Stimulated activated CD4-positive, alpha-beta T cell treated with anti-CD3 and anti-CD28 coated beads, TNF-alpha, amount 100 ng/mL, for 24 hours (primary cell): ENCODE data around the gene NPAP1.
"Not testable (repeated sequence)": the region's sequence is repeated elsewhere in the genome, so short reads cannot be mapped to it uniquely, and the experiment has no call there.

Experiments used
- DNase-seq, 3 experiments: peaks; one replicate each; pipeline ENCODE4 v3.0.0-alpha.2; 2020; ENCODE audit warnings: low read depth in 3 of 3

The NPAP1 gene, protein sequence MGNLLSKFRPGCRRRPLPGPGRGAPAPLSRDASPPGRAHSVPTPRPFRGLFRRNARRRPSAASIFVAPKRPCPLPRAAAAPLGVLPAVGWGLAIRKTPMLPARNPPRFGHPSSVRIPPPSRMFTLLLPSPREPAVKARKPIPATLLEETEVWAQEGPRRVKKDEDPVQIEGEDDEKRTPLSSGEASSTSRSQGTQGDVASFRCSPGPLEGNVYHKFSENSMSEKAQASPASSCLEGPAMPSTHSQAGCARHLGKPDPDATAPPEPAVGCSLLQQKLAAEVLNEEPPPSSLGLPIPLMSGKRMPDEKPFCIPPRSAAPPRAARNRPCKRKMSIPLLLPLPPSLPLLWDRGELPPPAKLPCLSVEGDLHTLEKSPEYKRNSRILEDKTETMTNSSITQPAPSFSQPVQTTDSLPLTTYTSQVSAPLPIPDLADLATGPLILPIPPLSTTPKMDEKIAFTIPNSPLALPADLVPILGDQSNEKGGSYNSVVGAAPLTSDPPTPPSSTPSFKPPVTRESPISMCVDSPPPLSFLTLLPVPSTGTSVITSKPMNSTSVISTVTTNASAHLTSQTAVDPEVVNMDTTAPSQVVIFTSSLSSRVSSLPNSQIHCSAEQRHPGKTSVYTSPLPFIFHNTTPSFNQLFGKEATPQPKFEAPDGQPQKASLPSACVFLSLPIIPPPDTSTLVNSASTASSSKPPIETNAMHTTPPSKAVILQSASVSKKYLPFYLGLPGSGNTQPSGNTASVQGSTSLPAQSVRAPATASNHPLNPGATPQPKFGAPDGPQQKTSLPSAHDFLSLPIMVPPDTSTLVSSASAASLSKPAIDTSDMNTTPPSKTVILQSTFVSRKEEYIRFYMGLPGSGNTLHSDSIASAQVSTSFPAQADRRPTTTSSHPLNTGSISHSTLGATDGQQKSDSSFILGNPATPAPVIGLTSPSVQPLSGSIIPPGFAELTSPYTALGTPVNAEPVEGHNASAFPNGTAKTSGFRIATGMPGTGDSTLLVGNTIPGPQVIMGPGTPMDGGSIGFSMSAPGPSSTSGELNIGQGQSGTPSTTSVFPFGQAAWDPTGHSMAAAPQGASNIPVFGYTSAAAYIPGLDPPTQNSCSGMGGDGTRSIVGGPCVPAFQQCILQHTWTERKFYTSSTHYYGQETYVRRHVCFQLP

DNA sequence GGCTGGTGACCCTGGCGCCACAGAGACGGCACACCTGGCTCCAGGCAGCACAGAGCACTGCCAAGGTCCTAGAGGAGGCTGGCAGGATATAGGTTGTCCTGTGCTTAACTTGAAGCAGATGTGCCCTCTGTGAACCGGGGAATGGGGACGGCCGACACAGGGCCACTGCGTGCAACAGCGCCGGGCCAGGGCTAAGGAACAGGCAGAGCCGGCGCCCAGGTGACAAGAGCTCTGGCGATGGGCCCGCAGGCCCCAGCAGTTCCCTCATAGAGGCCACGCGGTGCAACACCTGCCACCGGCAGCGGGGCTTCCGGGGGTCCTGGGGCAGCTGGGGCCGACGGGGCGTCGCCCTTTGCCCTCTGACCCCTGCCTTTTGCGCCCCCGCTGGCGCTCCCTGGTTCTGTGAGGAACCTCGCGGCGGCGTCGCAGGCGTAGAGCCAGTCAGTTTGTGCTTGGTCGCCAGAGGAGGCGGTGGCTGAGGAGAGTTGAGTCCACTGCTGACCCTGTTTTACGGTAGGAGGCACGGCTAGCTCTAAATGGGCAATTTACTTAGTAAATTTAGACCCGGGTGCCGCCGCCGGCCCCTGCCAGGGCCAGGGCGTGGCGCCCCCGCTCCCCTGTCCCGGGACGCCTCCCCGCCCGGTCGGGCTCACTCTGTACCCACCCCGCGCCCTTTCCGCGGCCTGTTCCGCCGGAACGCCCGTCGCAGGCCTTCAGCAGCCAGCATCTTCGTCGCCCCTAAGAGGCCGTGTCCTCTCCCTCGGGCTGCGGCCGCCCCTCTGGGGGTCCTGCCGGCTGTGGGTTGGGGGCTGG lies at the start of gene NPAP1:
Gene NPAP1 (plus strand): TSS at position 444 of the 813 bp plus-strand sequence. CDS start 93 bp downstream, at position 537.
- no peak for DNase-seq

DNA sequence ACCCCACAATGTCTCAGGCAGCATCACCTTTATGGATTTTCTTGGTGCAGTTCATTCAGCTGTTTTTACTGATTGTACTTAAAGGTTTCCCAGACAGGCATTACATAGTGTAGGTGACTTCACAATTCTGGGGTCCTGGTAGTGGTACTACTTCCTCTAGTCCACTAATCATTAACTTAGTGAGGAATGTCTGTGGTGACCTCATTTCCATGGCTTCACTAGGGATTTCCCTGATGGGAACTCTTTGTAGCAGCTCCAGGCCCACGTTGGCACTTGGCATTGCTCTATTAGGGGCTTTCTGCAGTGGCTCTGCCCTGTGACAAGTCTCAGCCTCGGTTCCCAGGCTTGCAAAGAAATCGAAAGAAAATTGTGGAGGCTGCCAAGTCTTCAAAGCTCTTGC lies 48.1 kb upstream of the NPAP1 start:
- DNase-seq = no peak

DNA sequence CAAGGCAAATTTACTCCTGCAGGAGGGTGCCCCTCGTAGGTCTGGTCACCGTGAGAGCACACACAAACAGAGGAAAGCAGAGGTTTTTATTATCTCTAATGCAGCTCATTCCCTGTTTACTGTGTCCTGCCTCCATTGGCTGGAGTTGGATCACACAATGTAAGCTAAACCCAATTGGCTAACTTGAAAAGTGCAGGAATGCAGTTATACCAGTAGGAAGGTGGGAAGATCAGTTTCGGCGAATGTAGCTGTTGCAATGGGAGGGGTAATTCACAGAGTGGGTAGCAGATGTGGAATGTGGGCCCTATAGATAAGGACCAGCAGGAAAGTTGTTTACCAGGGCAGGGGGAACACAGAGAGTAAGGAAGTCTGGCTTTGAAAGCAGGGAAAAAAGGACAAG lies 42.5 kb upstream of the NPAP1 start:
- DNase-seq = no peak

DNA sequence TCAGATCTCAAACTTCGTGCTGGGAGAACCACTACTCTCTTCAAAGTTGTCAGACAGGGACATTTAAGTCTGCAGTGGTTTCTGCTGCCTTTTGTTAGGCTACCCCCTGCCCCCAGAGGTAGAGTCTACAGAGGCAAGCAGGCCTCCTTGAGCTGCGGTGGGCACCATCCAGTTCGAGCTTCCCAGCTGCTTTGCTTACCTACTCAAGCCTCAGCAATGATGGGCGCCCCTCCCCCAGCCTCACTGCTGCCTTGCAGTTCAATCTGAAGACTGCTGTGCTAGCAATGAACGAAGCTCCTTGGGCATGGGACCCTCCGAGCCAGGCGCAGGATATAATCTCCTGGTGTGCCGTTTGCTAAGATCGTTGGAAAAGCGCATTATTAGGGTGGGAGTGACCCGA lies 36.2 kb upstream of the NPAP1 start:
- not testable (repeated sequence) for DNase-seq

DNA sequence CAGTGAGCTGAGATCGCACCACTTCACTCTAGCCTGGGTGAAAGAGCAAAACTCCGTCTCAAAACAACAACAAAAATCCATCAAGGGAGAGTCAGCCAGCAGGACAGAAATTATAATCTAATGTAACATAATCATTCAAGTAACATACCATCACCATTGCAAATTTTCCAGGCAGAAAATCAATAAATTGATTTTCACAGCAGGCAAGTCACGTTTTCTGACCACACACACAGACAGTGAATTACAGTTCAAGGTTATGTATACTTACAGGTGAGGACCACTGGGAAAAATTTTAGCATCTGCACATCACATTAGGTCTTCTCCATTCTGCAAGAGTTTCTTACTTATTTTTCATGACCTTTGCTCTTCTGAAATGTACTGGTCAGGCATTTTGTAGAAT lies 29.9 kb upstream of the NPAP1 start:
- DNase-seq = no peak

DNA sequence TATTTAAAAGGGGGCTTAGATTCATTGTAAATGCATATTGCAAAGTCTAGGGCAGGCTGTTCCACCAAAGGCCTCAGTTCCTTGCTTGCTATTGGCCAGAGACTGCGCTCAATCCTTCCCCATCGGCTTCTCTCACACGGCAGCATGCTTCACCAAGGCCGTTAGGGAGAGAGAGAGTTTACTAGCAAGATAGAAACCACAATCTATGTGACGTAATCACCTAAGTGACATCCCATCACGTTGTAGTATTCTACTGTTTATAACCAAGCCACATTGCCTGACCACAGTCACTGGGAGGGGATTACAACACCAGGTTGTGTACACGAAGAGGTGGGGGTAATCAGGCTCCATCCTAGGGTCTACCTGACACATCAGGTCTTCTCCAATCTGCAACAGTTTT lies 16.0 kb upstream of the NPAP1 start:
- DNase-seq = no peak

DNA sequence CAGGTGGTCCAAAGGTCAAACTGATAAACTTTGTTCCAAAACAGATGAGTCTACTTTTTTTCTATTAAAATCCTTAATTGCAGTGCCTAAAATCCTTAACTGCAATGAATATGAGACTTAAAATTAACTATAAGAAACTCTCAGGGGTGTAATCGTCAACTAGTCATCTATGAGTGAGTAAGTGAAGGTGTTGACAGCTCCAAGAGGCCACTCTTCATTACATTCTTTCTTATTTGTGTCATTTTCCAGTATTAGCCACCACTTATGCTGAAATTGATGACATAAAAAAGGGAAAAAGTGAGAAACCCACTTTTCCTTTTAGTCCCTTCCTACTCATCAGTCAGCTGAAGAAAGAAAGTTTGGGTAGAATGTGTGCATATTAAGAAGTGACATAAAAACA lies 12.6 kb upstream of the NPAP1 start:
- DNase-seq = no peak

DNA sequence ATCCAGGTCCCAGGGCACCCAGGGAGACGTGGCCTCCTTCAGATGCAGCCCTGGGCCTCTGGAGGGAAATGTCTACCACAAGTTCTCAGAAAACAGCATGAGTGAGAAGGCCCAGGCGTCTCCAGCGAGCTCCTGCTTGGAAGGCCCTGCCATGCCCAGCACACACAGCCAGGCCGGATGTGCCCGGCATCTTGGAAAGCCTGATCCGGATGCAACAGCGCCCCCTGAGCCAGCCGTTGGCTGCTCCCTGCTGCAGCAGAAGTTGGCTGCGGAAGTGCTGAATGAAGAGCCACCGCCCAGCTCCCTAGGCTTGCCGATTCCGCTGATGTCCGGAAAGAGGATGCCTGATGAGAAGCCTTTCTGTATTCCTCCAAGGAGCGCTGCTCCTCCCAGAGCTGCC lies 856 bp downstream of the NPAP1 start:
- no peak for DNase-seq

DNA sequence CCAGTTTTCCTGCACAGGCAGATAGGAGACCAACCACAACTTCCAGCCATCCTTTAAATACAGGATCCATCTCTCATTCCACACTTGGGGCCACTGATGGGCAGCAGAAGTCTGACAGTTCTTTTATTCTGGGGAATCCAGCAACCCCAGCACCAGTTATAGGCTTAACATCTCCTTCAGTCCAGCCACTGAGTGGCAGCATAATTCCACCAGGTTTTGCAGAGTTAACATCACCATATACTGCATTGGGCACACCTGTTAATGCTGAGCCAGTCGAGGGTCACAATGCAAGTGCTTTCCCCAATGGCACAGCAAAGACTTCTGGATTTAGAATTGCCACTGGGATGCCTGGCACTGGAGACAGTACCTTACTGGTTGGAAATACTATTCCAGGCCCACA lies 2.9 kb downstream of the NPAP1 start:
- DNase-seq = no peak

DNA sequence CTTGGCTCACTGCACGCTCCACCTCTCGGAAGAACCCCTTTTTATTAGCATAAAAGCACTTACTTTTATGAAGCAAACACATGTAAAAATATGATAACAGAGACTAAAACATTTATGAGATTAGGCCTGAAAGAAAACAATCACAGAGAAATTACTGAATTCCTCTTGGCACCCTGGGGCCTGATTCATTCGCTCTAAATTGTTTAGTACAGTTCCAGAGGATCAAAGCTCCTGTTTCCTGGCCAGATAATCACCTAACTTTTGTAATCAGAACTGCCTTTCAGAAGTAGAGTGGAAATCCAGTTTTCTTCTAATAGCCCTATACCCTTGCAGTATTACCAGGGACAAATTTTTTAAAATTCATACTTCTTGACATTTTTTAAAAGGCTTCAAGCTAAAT lies 6.4 kb downstream of the NPAP1 start:
- no peak for DNase-seq

DNA sequence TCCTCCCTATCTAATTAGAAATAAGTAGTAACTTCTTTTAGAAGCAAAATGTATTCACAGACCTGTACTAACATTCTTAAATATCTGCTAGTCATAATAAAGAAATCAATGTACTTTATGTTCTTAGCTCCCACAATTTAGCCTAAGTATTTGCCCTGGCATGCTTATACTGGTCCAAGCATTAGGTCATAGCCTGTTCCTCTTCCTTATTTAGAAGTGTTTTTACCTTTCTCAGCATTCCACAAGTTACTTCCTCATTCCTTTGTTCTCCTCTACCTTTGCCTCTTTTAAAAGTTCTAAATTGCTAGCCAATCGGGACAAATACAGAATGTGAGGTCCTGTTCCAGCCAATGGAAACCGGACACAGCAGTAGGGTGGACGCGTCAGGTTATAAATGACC lies 7.3 kb downstream of the NPAP1 start:
- DNase-seq = not testable (repeated sequence)

DNA sequence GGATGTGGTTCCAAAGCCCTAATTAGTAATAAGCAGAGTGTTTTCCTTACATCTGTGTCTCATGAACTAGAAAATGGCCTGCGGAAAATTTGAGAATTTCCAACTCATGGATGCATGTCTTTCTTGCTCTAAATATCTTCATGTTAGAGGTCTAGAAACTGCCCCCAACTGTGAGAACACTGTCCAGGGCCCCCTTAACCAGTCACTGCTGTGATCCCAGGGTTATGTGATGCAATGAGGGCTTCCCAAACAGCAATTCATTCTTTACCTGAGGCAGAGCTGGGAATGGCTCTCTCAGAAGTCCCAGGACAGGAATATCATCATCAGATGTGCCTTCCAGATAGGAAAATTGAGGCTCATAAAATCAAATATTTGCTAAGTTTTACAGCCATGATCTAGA lies 8.2 kb downstream of the NPAP1 start:
- no peak for DNase-seq

DNA sequence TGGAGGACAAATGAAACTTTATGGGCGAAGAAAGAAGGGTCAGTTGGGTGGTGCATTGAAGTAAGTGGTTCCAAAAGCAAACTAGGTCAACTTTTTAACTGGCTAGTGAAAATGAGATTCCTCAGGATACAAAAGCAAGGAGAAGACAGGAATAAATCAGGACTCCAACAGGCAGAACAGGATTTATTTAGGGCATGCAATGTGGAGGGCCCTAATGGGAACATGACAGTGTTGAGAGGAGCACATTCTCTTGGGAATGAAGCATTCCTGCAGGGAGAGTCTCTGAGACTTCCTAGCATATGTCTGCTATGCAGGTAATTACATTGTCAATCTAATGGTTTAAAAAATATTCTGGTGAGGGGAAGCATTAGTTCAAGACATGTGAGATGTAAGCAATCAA lies 8.7 kb downstream of the NPAP1 start:
- no peak for DNase-seq

DNA sequence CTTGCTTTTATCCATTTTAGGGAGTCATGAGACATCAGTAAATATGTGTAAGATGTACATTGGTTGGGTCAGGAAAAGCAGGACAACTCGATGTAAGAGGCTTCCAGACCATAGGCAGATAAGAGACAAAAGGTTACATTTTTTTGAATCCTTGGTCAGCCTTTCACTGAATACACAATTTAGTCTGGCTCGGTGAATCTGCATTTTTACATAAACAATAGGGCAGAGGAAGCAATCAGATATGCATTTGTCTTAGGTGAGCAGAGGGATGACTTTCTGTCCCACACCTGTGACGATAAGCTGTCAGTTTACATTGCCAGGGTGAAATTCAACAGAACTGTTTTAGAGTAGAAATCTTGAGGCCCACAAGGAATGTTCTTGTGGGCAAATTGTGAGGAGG lies 20.6 kb downstream of the NPAP1 start:
- no peak for DNase-seq

DNA sequence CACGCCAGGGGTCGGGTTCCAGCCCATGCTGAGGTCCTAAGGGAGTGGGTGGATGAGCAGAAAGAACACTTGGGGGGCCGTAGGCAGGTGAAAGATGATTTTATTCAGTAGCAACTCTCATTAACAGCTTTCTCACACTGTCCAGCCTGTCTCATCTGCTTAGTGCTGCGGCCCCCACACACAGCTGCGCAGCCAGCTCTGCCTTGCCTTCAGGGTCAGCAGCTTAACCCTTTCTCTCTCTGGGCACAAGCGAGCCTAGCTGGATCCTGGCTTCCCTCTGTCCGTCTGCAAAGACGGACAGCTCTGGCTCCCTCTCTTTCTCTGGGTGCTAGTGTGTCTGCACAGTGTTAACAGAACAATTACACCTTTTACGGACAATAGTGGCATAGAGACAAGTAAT lies 21.3 kb downstream of the NPAP1 start:
- no peak for DNase-seq

DNA sequence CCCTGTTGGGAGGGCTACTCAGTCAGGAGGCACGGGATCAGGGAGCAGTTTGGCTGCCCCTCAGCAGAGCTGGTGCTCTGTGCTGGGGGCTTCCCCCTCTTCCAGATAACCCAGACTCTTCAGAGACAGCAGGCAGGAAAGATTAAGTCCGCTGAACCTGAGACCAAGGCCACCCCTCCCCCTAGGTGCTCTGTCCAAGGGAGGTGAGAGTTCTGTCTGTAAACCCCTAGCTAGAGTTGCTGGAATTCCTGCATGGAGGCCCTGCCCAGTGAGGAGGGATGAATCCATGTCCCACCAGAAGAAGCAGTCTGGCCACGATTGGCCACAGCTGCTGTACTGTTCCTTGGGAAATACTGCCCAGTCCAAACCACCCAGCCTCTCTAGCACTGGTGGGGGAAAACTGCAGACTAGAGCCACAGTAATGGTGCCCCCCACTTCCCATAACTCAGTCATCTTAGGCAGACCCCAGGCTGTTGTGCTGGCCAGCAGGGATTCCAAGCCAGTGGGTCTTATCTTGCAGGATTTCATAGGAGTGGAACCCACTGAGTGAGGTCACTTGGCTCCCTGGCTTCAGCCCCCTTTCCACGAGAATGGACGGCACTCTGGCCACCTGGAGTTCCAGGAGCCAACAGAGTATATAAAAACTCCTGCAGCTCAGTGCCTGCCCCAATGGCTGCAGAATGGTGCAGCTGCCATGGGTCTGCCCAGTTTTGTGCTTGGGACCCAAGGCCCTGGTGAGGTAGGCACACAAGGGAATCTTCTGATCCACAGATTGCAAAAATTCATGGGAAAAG lies 42.9 kb downstream of the NPAP1 start:
- no peak for DNase-seq

DNA sequence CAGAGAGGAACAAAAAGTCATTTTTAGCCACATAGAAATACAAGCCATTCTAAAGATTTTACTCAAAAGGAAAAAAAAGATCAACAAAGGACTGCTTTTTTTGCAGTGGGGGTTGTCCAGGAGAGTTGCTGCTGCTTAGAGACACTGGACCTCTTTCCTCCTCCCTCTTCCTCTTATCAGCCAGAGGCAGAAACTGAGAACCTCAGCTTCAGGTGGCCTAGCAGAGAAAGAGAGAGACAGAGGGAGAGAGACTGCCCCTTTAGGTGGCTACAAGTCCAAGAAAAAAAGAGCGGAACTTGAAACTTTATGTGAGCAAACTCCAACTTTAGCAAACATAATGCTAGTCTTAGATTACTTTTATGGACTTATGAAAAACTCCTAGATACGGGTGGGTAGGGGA lies 54.2 kb downstream of the NPAP1 start:
- DNase-seq = no peak
